AG09319 (cell line): ENCODE results near the gene ENO4.
A peak's percentile ranks its signal among the peaks of the same experiment; 100 is the strongest.

ENCODE experiments used
- DNase-seq: peaks from one replicate; pipeline ENCODE4 v3.0.0-alpha.2; 2010; ENCODE audit warnings: low read depth; ENCODE audit errors: extremely low read depth
- TF ChIP-seq, protein P1 (sequence below): IDR thresholded peaks from 2 replicates; pipeline ENCODE4 v1.5.1; 2011; ENCODE audit warnings: low read depth, mild to moderate bottlenecking, inconsistent platforms, low read length, moderate library complexity

The ENO4 gene

GRCh38 chr10:116880716-116881482 lies 31.6 kb downstream of the ENO4 start:
- TF ChIP-seq, protein P1, sequence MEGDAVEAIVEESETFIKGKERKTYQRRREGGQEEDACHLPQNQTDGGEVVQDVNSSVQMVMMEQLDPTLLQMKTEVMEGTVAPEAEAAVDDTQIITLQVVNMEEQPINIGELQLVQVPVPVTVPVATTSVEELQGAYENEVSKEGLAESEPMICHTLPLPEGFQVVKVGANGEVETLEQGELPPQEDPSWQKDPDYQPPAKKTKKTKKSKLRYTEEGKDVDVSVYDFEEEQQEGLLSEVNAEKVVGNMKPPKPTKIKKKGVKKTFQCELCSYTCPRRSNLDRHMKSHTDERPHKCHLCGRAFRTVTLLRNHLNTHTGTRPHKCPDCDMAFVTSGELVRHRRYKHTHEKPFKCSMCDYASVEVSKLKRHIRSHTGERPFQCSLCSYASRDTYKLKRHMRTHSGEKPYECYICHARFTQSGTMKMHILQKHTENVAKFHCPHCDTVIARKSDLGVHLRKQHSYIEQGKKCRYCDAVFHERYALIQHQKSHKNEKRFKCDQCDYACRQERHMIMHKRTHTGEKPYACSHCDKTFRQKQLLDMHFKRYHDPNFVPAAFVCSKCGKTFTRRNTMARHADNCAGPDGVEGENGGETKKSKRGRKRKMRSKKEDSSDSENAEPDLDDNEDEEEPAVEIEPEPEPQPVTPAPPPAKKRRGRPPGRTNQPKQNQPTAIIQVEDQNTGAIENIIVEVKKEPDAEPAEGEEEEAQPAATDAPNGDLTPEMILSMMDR, result no peak
- DNase-seq, result no peak

DNA sequence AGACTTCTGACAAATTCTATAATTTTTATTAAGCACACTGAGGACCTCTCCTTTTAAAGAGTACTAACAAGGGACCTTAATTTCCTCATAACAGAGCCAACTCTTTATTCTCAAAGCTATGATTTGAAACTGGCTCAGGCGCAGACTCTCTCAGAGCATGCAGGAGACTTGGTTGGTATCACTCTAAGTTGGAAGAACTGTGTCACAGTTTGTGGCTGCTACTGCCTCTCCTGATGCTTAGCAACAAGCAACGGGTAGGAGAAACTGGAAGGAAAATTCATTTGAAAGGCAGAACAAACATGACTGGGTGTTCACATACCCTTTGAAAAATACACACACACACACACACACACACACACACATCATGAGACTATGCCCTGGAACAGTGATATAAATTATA lies 33.3 kb downstream of the ENO4 start:
- TF ChIP-seq, protein P1, result no peak
- DNase-seq, result no peak

GRCh38 chr10:116886772-116887171 lies 37.5 kb downstream of the ENO4 start:
- TF ChIP-seq, protein P1, result no peak
- DNase-seq, result no peak

GRCh38 chr10:116888380-116889055 lies 39.2 kb downstream of the ENO4 start:
- DNase-seq, result peak; percentile 30

GRCh38 chr10:116889066-116889465 lies 39.8 kb downstream of the ENO4 start:
- DNase-seq, result no peak
- TF ChIP-seq, protein P1, result no peak

More at GRCh38 chr10:116888380-116889055, 39.2 kb downstream of the ENO4 start:
- TF ChIP-seq, protein P1, result no peak

DNA sequence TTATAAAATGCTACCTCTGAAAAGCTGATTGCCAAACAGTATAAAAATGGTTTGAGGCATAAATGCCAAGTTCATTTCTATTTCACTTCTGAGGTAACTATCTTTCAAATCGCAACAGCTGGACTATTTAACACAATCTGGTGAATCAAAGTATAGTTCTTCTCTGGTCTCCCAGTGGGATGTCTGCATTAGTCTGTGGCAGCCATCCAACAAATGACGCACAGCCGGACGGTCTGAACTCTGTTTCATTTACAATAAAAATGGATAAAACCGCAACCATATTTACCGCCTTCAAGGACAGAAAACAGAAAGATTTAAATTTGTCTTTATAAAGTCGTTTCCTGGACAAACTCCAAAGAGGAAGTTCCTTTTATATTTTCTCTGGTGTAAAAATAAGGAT lies 41.9 kb downstream of the ENO4 start:
- peak; percentile 1 for DNase-seq
- TF ChIP-seq, protein P1, result no peak
